Stimulated activated naive CD8-positive, alpha-beta T cell treated with anti-CD3 and anti-CD28 coated beads, Interleukin-15, amount 100 ng/mL, for 72 hours (primary cell): Measurements from ENCODE around the gene AFF1.

Experiments
- ATAC-seq: fragments of 150-1000 bp; cut with Tn5 transposase; 2 replicates; pipeline ENCODE4 v1.10.0; 2021; ENCODE audit warnings: mild to moderate bottlenecking, moderate library complexity
- DNase-seq, 2 donors: peaks; one replicate each; pipeline ENCODE4 v3.0.0; 2021 to 2022
- H3K27ac Mint-ChIP-seq, 2 donors: one replicate each; pipeline ENCODE4 v1.8.0; 2022; ENCODE audit warnings: mild to moderate bottlenecking in 2 of 2, mixed read lengths in 2 of 2, moderate library complexity in 2 of 2
- H3K27me3 Mint-ChIP-seq: one replicate; pipeline ENCODE4 v1.8.0; 2022; ENCODE audit warnings: mixed read lengths
- H3K4me1 Mint-ChIP-seq: one replicate; pipeline ENCODE4 v1.8.0; 2022; ENCODE audit warnings: mild to moderate bottlenecking, mixed read lengths
- H3K4me3 Mint-ChIP-seq, 2 donors: one replicate each; pipeline ENCODE4 v1.8.0; 2022; ENCODE audit warnings: mild to moderate bottlenecking in 2 of 2, mixed read lengths in 2 of 2, moderate library complexity in 1 of 2
- H3K9me3 Mint-ChIP-seq, 2 donors: one replicate each; pipeline ENCODE4 v1.8.0; 2022; ENCODE audit warnings: mixed read lengths in 2 of 2

The AFF1 gene

DNA sequence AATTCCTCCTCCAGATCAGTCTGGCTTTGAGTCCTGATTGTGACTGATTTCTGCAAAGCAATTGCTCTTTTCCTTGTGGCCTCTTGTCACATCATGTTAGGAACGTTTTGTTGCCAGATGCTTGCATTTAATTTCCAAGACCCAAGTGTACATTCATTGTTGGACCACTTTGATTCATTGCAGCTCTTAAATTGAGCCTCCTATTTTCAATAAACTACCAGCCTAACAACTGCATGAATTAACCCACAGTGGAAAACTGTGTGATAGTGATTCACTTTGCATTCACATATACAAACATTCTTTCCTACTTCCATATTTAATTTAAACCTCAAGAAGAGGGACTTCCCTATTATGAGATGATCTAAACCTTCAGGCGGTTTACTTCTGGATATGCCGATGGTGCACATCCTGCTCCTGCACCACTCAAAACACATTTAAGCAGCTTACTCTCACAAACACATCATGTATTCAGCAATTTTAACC, 118.4 kb downstream of the AFF1 start:
- H3K27ac Mint-ChIP-seq: no peak overlapping the region
- ATAC-seq: peak; percentile 65
- H3K4me1 Mint-ChIP-seq: peaks cover 79% of the 10 kb centered on the region

DNA sequence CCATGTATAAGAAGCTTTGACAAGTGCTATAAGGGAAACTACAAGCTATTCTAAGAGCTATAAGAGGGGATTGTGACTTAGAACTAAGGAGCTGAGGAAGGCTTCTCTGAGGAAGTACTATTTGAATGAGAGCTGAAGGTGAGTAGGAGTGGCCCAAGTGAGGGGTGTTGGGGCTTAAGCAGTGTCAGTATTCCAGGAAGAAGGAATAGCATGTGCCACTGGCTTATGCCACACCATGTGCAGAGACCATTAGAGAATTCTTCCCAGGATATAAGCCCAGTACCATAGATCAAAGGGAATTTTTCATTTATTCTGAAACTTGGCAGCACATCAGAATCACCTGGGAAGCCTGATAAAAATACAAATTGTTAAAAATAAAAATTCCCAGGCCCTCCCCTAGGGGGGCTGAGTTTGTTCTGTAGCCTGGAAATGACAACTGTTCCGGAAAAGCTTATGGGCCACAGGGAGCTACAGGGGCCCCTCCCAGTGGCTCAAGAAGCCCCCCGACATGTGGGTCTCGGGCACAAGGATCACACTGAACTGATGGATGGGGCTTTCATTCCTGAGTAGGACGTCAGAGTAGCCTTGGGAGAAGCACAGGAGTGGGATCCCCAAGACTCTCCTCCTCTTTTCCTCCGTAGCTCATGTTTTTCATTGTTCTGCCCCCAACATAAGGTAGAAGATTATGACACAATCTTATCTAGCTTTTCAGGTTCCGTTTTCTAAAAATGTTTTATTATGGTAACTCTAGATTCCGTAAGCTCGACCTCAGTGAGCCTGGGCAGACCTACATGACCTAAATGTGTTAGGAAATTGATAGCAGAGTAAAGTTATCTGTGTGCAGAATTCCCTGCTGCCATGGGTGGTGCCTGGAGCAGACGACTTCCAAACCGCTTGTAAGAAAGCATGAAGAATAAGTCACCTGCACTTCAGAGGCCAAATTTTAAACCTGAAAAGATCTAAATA, 119.3 kb downstream of the AFF1 start:
- H3K4me3 Mint-ChIP-seq: no peak overlapping the region
- ATAC-seq (no peak), DNase-seq (no peak)
- H3K27me3 Mint-ChIP-seq: no peaks in the 10 kb centered on the region
- H3K9me3 Mint-ChIP-seq: no peaks in the 10 kb centered on the region
- peaks cover 82% of the 10 kb centered on the region for H3K4me1 Mint-ChIP-seq
- H3K27ac Mint-ChIP-seq: no peak overlapping the region

More for the DNA sequence above, 118.4 kb downstream of the AFF1 start:
- H3K27me3 Mint-ChIP-seq: no peaks in the 10 kb centered on the region
- H3K4me3 Mint-ChIP-seq: no peak overlapping the region
- no peak for DNase-seq
- H3K9me3 Mint-ChIP-seq: no peaks in the 10 kb centered on the region

DNA sequence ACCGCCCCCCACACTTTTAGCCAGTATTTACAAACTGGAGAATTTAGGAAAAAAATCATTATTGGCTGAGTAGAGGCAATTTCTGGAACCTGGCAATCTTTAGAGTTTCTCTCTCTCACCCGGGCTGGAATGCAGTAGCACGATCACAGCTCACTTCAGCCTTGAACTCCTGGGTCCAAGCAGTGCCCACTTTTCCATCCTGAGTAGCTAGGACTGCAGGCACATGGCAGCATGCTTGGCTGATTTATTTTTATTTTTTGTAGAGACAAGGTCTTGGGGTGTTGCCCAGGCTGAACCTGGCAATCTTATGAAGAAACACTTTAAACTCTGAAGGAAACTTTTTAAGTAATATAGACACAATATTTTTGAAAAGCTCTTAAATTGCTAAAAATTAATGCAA, 120.1 kb downstream of the AFF1 start:
- DNase-seq (no peak), ATAC-seq (no peak)
- Mint-ChIP-seq H3K9me3 (no peaks in the 10 kb centered on the region), H3K4me3 (no peak overlapping the region), H3K27me3 (no peaks in the 10 kb centered on the region), H3K27ac (no peak overlapping the region), H3K4me1 (peaks cover 83% of the 10 kb centered on the region)

DNA sequence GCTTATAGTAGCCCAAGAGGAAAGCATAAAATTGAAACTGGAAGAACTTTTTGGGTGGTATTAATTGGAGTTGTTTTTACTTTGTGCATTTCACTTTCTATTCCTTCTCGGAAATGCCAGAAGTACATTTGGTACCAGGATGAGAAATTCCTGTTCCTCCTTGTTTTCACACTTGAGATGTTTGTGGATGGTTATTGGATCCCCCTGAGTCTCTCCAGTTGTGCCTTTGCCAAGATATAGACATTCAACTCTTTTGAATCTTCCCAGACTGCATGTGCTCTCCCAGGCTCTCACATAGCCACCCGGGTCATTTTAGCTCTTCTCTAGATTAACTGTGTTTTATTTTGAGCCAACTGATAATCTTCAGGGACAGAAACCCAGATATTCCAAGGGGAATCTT, 120.5 kb downstream of the AFF1 start:
- H3K27ac Mint-ChIP-seq: no peak overlapping the region
- DNase-seq (no peak), ATAC-seq (no peak)
- no peak overlapping the region for H3K4me3 Mint-ChIP-seq
- peaks cover 79% of the 10 kb centered on the region for H3K4me1 Mint-ChIP-seq
- no peaks in the 10 kb centered on the region for H3K9me3 Mint-ChIP-seq
- no peaks in the 10 kb centered on the region for H3K27me3 Mint-ChIP-seq

DNA sequence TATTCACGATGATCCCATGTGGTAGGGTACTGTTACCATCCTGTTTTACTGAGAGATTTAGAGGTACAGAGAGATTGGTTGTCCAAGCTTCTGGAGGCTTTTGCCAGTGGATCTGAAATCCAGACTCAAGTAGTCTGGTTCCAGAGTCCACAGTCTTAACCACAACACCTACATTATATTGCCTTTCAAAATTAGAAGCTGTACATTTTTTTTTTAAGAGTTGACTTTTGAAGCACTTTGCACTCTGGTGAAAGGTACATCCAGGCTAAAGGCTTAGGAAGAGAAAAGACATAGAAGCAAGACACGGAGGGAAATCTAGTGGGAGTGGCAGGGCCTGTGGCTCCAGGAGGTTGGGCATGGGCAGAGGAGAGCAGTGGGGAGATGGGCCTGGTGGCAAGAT, 122.1 kb downstream of the AFF1 start:
- DNase-seq (no peak), ATAC-seq (no peak)
- Mint-ChIP-seq H3K27me3 (no peaks in the 10 kb centered on the region), H3K9me3 (no peaks in the 10 kb centered on the region), H3K4me1 (peaks cover 69% of the 10 kb centered on the region), H3K4me3 (no peak overlapping the region), H3K27ac (no peak overlapping the region)

DNA sequence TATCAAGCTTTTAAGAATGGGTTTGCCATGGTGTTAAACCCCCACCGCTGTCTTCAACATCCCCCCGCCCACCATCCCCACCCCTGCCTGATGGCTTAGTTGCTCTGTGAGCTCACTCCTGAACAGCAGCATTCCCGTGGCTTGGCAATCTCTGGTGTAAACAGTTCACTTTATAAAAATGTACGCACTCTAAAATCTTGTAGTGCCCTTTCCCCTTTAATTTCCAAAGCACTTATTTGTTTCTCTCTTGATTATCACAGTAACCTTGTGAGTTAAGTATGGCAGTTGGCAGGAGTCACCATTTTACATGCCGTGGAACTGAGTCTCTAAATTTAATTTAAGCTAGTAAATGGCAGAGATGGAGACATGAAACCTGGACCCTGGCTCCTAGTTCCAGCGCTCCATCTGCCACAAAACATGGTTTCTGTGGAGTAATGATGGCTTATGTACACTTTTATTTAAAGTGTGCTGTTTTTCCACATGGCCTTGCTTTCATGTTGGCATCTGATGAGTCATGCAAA, 123.1 kb downstream of the AFF1 start:
- Mint-ChIP-seq H3K27ac (peak overlapping the region in 1 of 2 donors; percentile 62), H3K4me1 (peaks cover 59% of the 10 kb centered on the region), H3K27me3 (no peaks in the 10 kb centered on the region), H3K9me3 (no peaks in the 10 kb centered on the region), H3K4me3 (no peak overlapping the region)
- DNase-seq (no peak), ATAC-seq (no peak)

DNA sequence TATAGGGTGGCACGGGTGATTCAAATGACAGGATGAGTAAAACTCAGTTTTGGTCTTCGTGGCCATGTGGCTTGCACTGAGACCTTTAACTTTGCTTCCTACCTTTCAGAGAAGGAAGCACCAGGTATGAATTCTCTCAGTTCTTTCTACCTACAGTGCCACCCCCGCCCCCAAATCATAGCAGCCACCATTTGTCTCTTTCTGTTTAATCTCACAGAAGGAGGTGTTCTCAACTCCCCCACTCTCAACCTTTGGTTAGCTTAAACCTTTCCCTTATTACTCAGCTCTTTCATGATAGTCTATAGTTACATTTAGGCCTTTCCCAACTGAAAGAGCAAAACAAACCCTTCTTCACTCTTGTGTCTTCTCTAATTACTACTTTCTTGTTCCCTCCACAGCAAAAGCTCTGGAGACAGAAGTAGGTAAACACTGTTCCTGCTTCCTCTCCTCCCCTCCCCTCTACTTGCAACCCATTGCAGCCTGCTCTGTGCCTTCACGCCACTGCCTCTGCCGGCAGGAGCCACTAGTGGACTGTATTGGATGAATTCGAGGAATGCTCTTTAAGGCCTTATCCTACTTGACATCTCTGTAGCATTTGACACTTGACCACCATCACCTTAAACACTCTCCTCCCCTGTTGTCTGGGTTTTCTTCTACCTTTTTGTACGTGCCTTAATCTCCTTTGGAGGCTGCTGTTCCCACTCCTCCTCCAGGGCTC, 123.7 kb downstream of the AFF1 start:
- peaks cover 54% of the 10 kb centered on the region for H3K4me1 Mint-ChIP-seq
- no peaks in the 10 kb centered on the region for H3K9me3 Mint-ChIP-seq
- DNase-seq: peak; percentile 6 to 64
- peak overlapping the region; percentile 29 to 65 for H3K4me3 Mint-ChIP-seq
- peak overlapping the region; percentile 17 to 30 for H3K27ac Mint-ChIP-seq
- H3K27me3 Mint-ChIP-seq: no peaks in the 10 kb centered on the region
- ATAC-seq: peak; percentile 94

DNA sequence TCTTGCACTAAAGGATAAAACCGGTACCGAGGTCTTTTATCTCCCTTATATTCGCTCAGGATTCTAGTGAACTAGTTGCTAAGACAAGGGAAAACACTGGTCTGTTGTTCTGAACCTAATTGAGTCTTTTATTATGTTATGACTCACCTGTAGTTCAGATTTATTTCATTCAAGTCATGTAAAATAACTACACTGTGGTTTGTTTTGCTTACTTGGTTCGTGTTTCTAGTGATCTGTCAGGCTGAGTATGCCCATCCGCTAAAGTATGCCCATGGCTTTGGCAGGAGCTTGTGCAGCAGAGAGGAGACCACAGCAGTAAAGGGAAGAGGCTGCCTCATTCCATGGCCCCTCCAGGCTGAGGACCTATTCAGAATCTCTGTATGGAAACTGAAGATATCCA, 126.1 kb downstream of the AFF1 start:
- peaks cover 50% of the 10 kb centered on the region for H3K4me1 Mint-ChIP-seq

DNA sequence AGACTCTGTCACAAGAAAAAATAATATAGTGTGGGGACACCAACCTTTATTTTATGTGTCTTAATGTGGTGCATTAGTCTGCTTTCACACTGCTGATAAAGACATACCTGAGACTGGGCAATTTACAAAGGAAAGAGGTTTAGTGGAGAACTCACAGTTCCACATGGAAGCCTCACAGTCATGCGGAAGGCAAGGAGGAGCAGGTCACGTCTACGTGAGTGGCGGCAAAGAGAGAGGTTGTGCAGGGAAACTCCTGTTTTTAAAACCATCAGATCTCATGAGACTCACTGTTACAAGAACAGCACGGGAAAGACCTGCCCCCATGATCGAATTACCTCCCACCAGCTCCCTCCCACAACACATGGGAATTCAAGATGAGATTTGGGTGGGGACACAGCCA, 130.2 kb downstream of the AFF1 start:
- Mint-ChIP-seq H3K4me1 (peaks cover 18% of the 10 kb centered on the region), H3K4me3 (no peak overlapping the region)

More for the DNA sequence above, 126.1 kb downstream of the AFF1 start:
- no peak overlapping the region for H3K27ac Mint-ChIP-seq
- H3K9me3 Mint-ChIP-seq: no peaks in the 10 kb centered on the region
- ATAC-seq (peak; percentile 51), DNase-seq (no peak)
- H3K4me3 Mint-ChIP-seq: no peak overlapping the region
- no peaks in the 10 kb centered on the region for H3K27me3 Mint-ChIP-seq

DNA sequence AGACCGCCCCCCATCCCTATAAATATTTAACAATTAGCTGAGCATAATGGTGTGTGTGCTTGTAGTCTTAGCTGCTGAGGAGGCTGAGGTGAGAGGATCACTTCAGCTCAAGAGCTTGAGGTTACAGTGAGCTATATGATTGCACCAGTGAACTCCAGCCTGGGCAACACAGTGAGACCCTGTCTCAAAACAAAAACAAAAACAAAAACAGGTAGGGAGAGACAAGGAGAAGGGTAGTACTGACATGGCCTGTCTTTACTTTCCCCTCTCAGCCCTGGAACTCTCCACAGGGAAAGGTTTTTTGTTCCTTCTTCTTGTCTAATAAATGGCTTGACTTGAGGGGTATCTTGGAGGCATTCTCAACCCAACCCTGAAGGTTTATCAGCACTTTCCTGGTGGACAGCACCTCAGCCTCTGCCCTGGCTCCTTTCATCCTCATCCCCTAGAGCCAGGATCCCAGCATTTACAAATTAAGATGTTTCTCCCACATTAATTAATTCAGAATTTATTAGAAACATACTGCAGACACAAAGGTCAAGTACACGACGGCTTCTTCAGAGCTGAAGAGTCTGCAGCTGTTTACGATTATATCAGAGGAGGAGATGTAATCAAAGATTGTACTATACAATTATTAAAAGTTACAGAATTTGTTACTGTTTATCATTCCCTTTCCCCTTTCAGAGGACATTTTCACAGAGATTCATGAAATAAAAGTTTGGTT, 131.8 kb downstream of the AFF1 start:
- no peaks in the 10 kb centered on the region for H3K9me3 Mint-ChIP-seq
- no peak overlapping the region for H3K4me3 Mint-ChIP-seq
- H3K27ac Mint-ChIP-seq: no peak overlapping the region
- H3K4me1 Mint-ChIP-seq: peaks cover 23% of the 10 kb centered on the region
- DNase-seq (no peak), ATAC-seq (no peak)
- H3K27me3 Mint-ChIP-seq: no peaks in the 10 kb centered on the region

More for the DNA sequence above, 130.2 kb downstream of the AFF1 start:
- no peaks in the 10 kb centered on the region for H3K9me3 Mint-ChIP-seq
- DNase-seq (no peak), ATAC-seq (no peak)
- H3K27ac Mint-ChIP-seq: no peak overlapping the region
- H3K27me3 Mint-ChIP-seq: no peaks in the 10 kb centered on the region

DNA sequence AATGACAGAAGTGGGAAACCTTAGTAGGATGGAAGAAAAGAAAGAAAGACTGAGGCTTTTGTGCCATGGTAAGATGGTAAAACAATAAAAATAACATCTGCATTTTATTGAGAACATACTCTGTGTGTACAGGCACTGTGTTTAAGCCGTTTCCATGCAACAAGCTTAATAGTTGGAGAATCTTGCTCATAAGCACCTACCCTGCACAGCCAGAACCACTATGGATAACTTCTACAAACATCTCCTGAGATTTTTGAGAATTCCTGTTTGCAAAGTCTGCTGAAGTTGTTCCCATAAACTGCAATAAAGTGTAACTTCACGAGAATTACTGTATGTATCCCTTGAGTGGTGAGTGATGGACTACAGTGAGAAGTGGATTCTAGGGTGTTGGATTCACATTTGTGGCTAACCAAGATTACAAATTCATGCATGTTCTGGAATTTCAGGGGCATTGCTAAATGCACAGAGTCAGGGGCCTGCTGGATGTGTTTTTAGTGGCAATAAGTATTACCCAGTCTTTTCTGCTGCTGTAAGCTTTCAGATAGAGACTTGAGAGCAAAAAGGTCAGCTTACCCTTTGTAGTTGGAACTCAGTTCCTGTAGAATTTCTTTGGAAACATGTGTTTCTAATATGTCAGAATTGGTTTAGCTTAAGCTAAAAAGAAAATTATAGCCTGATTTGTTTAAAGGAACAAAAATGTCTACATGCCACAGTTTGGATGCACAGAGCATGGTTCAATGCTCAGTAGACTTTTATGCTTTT, 132.5 kb downstream of the AFF1 start:
- no peak for DNase-seq
- Mint-ChIP-seq H3K27ac (no peak overlapping the region), H3K4me1 (peaks cover 27% of the 10 kb centered on the region), H3K9me3 (no peaks in the 10 kb centered on the region), H3K27me3 (no peaks in the 10 kb centered on the region), H3K4me3 (no peak overlapping the region)
- no peak for ATAC-seq

DNA sequence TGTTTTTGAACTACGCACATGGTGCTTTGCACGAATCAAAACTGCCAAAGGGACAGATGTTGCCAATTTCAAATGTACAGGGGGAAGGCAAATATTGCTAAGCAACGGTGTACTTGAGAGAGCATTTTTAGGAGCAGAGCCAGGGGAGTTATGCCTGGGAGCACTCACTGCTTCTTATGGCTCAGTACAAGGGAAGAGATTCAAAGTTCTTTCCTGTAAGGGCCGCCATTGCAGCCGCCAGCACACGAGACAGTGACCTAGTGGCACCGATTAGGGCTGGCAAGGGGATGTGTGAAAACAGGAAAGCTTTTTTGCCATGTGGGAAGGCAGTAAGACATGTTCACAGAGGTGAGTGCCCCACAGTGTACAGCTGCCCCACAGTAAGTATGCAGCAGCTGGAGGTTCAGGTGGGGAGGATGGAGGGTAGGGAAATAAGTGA, 133.8 kb downstream of the AFF1 start:
- ATAC-seq: no peak
- H3K4me1 Mint-ChIP-seq: peaks cover 39% of the 10 kb centered on the region
- no peaks in the 10 kb centered on the region for H3K27me3 Mint-ChIP-seq
- H3K9me3 Mint-ChIP-seq: no peaks in the 10 kb centered on the region
- peak overlapping the region in 1 of 2 donors; percentile 34 for H3K27ac Mint-ChIP-seq
- H3K4me3 Mint-ChIP-seq: no peak overlapping the region
- no peak for DNase-seq

DNA sequence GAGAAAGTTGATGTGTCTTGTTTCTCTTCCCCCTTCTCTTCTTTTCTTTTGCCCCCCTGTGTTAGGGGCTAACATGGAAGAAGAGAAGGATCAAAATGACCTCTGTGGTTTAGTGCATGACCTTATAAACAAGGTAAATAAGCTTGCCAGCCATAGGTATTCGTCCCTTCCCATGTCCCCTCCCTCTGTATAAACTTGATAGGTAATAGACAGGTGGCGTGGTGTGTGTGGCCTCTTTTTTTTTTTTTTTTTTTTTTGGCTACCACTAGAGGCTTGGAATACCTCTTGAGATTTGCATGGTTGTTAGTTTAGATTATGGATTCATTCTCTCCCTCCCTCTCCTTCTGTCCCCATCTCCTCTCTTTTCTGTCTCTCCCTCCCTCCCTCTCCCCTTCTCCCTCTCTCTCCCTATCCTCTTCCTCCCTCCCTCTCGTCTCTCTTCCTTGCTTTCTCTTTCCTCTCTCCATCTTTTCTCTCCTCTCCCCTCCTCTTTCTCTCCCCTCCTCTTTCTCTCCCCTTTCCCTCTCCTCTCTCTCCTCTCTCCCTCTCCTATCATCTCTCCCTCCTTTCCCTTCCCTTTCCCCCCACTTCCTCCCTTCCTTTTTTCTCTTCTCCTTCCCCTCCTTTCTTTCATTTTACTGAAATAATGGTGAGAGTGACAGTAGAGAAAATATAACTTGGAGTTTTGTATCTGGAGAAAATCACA, 134.4 kb downstream of the AFF1 start:
- ATAC-seq (no peak), DNase-seq (no peak)
- H3K9me3 Mint-ChIP-seq: no peaks in the 10 kb centered on the region
- H3K27ac Mint-ChIP-seq: no peak overlapping the region
- H3K27me3 Mint-ChIP-seq: no peaks in the 10 kb centered on the region
- H3K4me1 Mint-ChIP-seq: peaks cover 41% of the 10 kb centered on the region
- no peak overlapping the region for H3K4me3 Mint-ChIP-seq

DNA sequence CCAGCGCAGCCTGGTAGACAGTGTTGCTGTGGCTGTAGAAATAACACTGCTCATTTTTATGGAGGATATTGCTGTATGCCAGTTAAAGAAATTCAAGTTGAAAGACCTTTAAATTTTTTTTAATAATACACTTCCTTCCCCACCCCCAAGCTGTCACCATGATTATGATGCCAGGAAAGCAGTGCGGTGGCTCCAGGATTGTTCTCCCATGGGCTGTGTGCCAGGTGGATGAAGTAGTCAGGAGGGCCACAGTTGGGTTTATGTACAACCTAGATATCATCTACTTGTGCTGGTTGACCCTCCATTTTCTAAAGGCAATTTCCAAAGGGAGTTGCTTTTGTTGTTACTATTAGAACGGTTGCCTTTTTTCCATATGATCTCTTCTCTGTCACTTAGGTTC, 136.6 kb downstream of the AFF1 start:
- Mint-ChIP-seq H3K4me1 (peaks cover 43% of the 10 kb centered on the region), H3K4me3 (no peak overlapping the region), H3K27ac (no peak overlapping the region), H3K27me3 (no peaks in the 10 kb centered on the region), H3K9me3 (no peaks in the 10 kb centered on the region)
- no peak for ATAC-seq
- DNase-seq: no peak
